NB4 (cell line): Measurements from ENCODE around the gene EVA1B.

ENCODE experiments used
- DNase-seq: peaks from one replicate; pipeline ENCODE4 v3.0.0; 2010; ENCODE audit warnings: low read depth
- H3K4me3 ChIP-seq: one replicate; pipeline ENCODE4 v1.5.1; 2011; ENCODE audit warnings: mild to moderate bottlenecking, low read depth, low read length, moderate library complexity
- MYC ChIP-seq: IDR thresholded peaks from 2 replicates; pipeline ENCODE4 v1.6.1; 2011; ENCODE audit warnings: low read depth, low read length
- POLR2A ChIP-seq: IDR thresholded peaks from 2 replicates; pipeline ENCODE4 v1.6.1; 2011; ENCODE audit warnings: mild to moderate bottlenecking; ENCODE audit not compliant: insufficient read length; ENCODE audit errors: extremely low read depth
- TF ChIP-seq, protein P1 (sequence below): IDR thresholded peaks from 2 replicates; pipeline ENCODE4 v1.6.1; 2011; ENCODE audit warnings: low read depth, low read length
- TF ChIP-seq, protein P2 (sequence below): IDR thresholded peaks from one replicate; pipeline ENCODE4 v1.5.1; 2012; ENCODE audit warnings: low read depth, low read length

EVA1B gene

DNA sequence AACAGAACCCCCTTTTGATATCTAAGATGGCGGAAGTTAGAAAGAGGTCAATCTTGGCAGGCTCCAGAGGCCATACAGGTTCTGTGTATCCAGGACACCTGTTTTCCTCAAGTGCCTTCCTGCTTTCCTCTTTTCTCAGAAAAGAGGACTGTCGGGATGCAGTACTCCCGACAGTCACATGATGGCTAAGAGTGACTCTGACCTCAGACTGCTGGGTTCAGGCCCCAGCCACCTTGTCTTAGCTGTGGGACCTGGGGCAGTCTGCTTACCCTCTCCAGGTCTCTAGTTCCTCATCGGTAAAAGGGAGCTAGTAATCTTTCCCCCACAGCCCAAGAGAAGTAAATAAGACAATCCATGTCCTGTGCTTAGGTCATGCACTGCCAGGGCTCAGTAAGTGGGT is 32.4 kb upstream of the EVA1B start:
- H3K4me3 ChIP-seq: no peak overlapping the region
- TF ChIP-seq MYC (no peak), POLR2A (no peak)
- TF ChIP-seq, protein P1, sequence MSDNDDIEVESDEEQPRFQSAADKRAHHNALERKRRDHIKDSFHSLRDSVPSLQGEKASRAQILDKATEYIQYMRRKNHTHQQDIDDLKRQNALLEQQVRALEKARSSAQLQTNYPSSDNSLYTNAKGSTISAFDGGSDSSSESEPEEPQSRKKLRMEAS: no peak
- TF ChIP-seq, protein P2, sequence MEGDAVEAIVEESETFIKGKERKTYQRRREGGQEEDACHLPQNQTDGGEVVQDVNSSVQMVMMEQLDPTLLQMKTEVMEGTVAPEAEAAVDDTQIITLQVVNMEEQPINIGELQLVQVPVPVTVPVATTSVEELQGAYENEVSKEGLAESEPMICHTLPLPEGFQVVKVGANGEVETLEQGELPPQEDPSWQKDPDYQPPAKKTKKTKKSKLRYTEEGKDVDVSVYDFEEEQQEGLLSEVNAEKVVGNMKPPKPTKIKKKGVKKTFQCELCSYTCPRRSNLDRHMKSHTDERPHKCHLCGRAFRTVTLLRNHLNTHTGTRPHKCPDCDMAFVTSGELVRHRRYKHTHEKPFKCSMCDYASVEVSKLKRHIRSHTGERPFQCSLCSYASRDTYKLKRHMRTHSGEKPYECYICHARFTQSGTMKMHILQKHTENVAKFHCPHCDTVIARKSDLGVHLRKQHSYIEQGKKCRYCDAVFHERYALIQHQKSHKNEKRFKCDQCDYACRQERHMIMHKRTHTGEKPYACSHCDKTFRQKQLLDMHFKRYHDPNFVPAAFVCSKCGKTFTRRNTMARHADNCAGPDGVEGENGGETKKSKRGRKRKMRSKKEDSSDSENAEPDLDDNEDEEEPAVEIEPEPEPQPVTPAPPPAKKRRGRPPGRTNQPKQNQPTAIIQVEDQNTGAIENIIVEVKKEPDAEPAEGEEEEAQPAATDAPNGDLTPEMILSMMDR: no peak
- no peak for DNase-seq

DNA sequence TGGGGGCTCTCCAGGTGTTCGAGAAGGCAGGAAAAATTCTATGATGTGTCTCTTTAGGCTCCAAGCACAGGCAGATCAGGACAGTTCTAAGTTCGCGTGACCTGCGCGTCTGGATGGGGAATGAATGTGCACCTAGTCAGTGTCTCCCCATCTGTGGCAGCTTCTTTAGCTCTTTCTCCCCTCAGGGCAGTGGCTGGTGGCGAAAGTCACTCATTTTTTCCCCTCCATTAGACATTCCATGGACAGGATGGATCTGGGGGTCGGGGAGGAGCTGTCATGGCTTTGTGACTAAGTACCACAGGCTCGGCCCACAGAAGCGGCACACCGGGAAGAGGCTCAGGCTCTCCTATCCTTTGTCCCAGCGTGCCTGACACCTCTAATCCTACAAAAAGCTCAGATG is 31.0 kb upstream of the EVA1B start:
- no peak overlapping the region for H3K4me3 ChIP-seq
- TF ChIP-seq MYC: no peak
- TF ChIP-seq POLR2A: no peak
- TF ChIP-seq, protein P2: no peak
- TF ChIP-seq, protein P1: no peak
- DNase-seq: no peak

DNA sequence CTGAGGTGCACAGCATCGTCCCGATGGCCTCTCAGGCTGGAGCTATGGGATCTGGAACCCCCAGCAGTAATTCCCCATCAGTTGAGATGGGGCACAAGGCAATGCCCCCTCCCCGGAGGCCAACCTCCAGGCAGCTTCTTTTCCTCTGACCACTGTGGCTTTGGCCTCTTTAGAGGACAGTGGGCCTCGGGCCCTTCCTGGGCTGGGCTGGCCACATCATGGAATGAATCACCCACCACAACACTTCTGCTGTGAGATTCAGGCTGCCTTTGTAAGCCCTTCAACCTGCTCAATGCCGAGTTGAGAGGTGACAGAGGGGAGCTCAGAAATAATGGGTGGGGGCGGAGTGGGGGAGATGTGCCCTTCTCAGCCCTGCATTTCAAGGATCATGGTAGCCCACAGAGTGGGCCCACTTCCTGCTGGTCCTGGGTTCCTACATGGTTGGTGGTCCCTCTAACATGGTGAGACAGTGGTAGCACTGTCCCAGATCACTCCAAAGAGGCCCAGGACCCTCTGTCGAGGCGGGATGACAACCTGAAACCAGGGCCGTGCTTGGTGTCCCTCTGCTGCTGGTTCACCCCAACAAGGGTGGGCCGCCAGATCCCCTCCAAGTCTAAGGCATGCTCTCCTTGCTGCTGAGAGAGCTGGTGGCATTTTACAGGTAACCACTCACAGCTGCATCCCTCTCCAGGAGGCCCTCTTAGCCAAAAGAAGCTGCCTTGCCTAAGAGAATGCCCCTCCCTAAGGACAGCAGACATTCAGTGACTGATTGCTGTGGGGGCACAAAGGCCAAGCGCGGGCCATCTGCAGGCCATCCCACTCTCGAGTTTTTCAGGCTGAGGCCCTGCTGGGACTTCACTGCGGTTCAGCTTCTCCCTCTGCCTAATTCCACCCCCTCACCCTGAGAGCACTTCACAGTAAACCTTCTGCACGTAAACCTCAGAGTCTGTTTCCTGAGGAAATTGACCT is 29.7 kb upstream of the EVA1B start:
- TF ChIP-seq, protein P1: no peak
- TF ChIP-seq, protein P2: no peak
- TF ChIP-seq POLR2A (no peak), MYC (no peak)
- DNase-seq: no peak
- no peak overlapping the region for H3K4me3 ChIP-seq

DNA sequence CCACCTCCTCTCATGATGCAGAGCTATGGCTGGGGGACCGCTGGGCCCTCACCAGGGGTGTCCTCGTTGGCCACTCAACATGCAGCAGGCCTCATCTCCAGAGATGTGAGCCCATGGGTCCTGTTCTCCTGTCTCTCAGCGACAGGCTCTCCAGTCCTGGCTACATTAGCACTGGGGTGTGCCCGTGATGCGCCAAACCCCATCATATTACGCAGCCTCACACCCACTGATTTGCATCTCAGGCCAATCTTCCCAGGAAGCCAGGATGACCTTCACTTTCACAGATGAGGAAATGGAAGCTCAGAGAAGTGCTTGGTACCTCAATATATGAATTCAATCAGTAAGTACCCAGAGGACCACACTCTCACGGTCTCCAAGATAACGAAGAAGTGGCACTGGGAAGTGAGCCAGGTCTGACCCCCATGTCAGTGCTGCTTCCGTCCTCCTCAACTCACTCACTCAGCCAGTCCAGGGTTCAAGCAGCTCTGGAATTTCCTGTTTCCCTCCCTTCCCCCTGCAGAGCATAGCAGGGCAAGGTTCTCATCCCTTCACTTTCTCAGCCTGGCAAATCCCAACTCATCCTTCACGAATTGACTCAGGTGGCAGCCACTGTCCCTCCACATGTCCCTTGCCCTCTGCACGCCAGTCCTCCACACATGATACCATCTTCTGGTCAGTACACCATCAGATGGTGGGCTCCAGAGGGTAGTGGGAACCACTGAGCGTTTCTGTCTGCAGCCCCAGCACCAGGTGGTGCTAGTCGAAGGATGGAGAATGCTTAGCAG is 28.9 kb upstream of the EVA1B start:
- H3K4me3 ChIP-seq: no peak overlapping the region
- no peak for TF ChIP-seq POLR2A
- no peak for TF ChIP-seq MYC
- TF ChIP-seq, protein P1: no peak
- TF ChIP-seq, protein P2: no peak
- DNase-seq: no peak

GRCh38 chr1:36351227-36351977 is 28.0 kb upstream of the EVA1B start:
- no peak overlapping the region for H3K4me3 ChIP-seq
- TF ChIP-seq, protein P2: no peak
- TF ChIP-seq, protein P1: no peak
- TF ChIP-seq POLR2A (no peak), MYC (no peak)
- DNase-seq: no peak
